SK-N-SH treated with all-trans-retinoic acid at 6 μM for 48 hours (cell line): ENCODE results near the gene CARD14.

Experiments used
- ATAC-seq: fragments of 200-7000 bp; cut with Tn5 transposase; 3 replicates; pipeline ENCODE4 v1.9.1; 2020; ENCODE audit warnings: mild to moderate bottlenecking, moderate library complexity
- ARNTL ChIP-seq: fragments of 450-650 bp; formaldehyde crosslinking; IDR thresholded peaks from 2 replicates; pipeline ENCODE4 v1.5.0; 2020; ENCODE audit warnings: low read depth, mild to moderate bottlenecking, moderate library complexity, borderline replicate concordance
- BACH2 ChIP-seq: fragments of 250-450 bp; sonication (Bioruptor Pico); IDR thresholded peaks from 2 replicates; pipeline ENCODE4 v1.9.0; 2021; ENCODE audit warnings: mild to moderate bottlenecking, borderline replicate concordance
- CSRNP3 ChIP-seq: fragments of 250-450 bp; sonication (Bioruptor Pico); IDR thresholded peaks from 2 replicates; pipeline ENCODE4 v1.5.1; 2021; ENCODE audit warnings: mild to moderate bottlenecking, moderate library complexity
- ESRRG ChIP-seq: fragments of 250-450 bp; sonication (Bioruptor Pico); IDR thresholded peaks from 2 replicates; pipeline ENCODE4 v1.6.1; 2021; ENCODE audit warnings: mild to moderate bottlenecking
- GLIS3 ChIP-seq: fragments of 250-450 bp; sonication (Bioruptor Pico); IDR thresholded peaks from 2 replicates; pipeline ENCODE4 v1.5.0; 2020; ENCODE audit warnings: mild to moderate bottlenecking, moderate library complexity
- ISL1 ChIP-seq: fragments of 250-450 bp; sonication (Bioruptor Pico); IDR thresholded peaks from 2 replicates; pipeline ENCODE4 v2.1.2; 2022; ENCODE audit warnings: mild to moderate bottlenecking, moderate library complexity
- OSR1 ChIP-seq: fragments of 250-450 bp; sonication (Bioruptor Pico); IDR thresholded peaks from 2 replicates; pipeline ENCODE4 v1.8.0; 2022; ENCODE audit warnings: moderate library complexity, mild to moderate bottlenecking, inconsistent platforms
- POU6F1 ChIP-seq: fragments of 250-450 bp; sonication (Bioruptor Pico); IDR thresholded peaks from 2 replicates; pipeline ENCODE4 v1.8.0; 2021; ENCODE audit warnings: low read depth, mild to moderate bottlenecking, moderate library complexity, borderline replicate concordance
- RARB ChIP-seq: fragments of 250-450 bp; sonication (Bioruptor Pico); IDR thresholded peaks from 2 replicates; pipeline ENCODE4 v1.8.0; 2021; ENCODE audit warnings: mild to moderate bottlenecking, moderate library complexity
- SNAI2 ChIP-seq: fragments of 250-450 bp; sonication (Bioruptor Pico); IDR thresholded peaks from 2 replicates; pipeline ENCODE4 v1.5.0; 2020; ENCODE audit warnings: mild to moderate bottlenecking, moderate library complexity
- TOX ChIP-seq: fragments of 250-450 bp; sonication (Bioruptor Pico); IDR thresholded peaks from 2 replicates; pipeline ENCODE4 v1.8.0; 2021; ENCODE audit warnings: mild to moderate bottlenecking, moderate library complexity, borderline replicate concordance
- TSHZ2 ChIP-seq: fragments of 250-450 bp; sonication (Bioruptor Pico); IDR thresholded peaks from 2 replicates; pipeline ENCODE4 v1.5.0; 2020; ENCODE audit warnings: mild to moderate bottlenecking, moderate library complexity
- ZC3H10 ChIP-seq: fragments of 250-450 bp; sonication (Bioruptor Pico); IDR thresholded peaks from 2 replicates; pipeline ENCODE4 v1.5.1; 2021; ENCODE audit warnings: mild to moderate bottlenecking, moderate library complexity
- ZFP30 ChIP-seq: fragments of 450-650 bp; formaldehyde crosslinking; IDR thresholded peaks from 2 replicates; pipeline ENCODE4 v1.5.0; 2022; ENCODE audit warnings: mild to moderate bottlenecking, moderate library complexity
- ZNF565 ChIP-seq: fragments of 450-650 bp; formaldehyde crosslinking; conservative IDR thresholded peaks from 2 replicates; pipeline ENCODE4 v1.5.0; 2020; ENCODE audit warnings: low read depth, mild to moderate bottlenecking, moderate library complexity
- ZNF70 ChIP-seq: fragments of 450-650 bp; formaldehyde crosslinking; IDR thresholded peaks from 2 replicates; pipeline ENCODE4 v1.5.0; 2020; ENCODE audit warnings: mild to moderate bottlenecking, moderate library complexity
- TF ChIP-seq, protein P1 (sequence below): fragments of 250-450 bp; sonication (Bioruptor Pico); IDR thresholded peaks from 2 replicates; pipeline ENCODE4 v1.8.0; 2020; ENCODE audit warnings: mild to moderate bottlenecking, moderate library complexity, borderline replicate concordance
- TF ChIP-seq, protein P2 (sequence below): fragments of 250-450 bp; sonication (Bioruptor Pico); IDR thresholded peaks from 2 replicates; pipeline ENCODE4 v1.5.1; 2020; ENCODE audit warnings: low read depth, mild to moderate bottlenecking, moderate library complexity

Gene CARD14

GRCh38 chr17:80212109-80212508, 42.3 kb downstream of the CARD14 start:
- ATAC-seq: no peak

DNA sequence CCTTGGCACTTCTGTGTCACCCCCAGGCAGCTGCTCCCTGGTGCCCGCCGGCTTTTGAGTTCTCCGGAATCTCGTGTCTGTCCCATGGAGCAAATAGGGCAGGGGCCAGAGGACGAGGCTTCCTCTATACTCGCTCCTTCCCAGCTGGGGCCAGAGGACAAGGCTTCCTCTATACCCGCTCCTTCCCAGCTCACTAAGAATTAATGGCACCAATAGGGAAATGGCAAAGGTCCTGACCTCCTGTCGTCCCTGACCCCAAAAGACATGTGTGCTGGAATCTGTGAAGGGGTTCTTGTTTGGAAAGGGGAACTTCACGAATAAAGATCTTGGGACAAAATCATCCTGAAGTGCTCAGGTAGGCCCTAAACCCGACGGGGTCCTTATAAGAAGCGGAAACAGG, 42.7 kb downstream of the CARD14 start:
- no peak for TF ChIP-seq RARB
- TF ChIP-seq ZFP30 (CRISPR knock-in tag): no peak
- ATAC-seq: no peak

More at GRCh38 chr17:80212109-80212508, 42.3 kb downstream of the CARD14 start:
- TF ChIP-seq ISL1 (CRISPR knock-in tag): no peak
- TF ChIP-seq POU6F1 (CRISPR knock-in tag): no peak
- no peak for TF ChIP-seq ZNF565 (CRISPR knock-in tag)
- TF ChIP-seq CSRNP3 (CRISPR knock-in tag): no peak
- no peak for TF ChIP-seq ZC3H10 (CRISPR knock-in tag)
- TF ChIP-seq ARNTL (CRISPR knock-in tag): no peak
- no peak for TF ChIP-seq ZNF70 (CRISPR knock-in tag)

- no peak for ATAC-seq
- TF ChIP-seq TOX (CRISPR knock-in tag) (no peak), POU6F1 (CRISPR knock-in tag) (no peak), BACH2 (CRISPR knock-in tag) (no peak), ESRRG (CRISPR knock-in tag) (no peak), SNAI2 (CRISPR knock-in tag) (no peak), GLIS3 (CRISPR knock-in tag) (no peak), TSHZ2 (CRISPR knock-in tag) (no peak), ZNF565 (CRISPR knock-in tag) (no peak), CSRNP3 (CRISPR knock-in tag) (no peak), ZC3H10 (CRISPR knock-in tag) (no peak), OSR1 (CRISPR knock-in tag) (no peak)
- TF ChIP-seq, protein P1, sequence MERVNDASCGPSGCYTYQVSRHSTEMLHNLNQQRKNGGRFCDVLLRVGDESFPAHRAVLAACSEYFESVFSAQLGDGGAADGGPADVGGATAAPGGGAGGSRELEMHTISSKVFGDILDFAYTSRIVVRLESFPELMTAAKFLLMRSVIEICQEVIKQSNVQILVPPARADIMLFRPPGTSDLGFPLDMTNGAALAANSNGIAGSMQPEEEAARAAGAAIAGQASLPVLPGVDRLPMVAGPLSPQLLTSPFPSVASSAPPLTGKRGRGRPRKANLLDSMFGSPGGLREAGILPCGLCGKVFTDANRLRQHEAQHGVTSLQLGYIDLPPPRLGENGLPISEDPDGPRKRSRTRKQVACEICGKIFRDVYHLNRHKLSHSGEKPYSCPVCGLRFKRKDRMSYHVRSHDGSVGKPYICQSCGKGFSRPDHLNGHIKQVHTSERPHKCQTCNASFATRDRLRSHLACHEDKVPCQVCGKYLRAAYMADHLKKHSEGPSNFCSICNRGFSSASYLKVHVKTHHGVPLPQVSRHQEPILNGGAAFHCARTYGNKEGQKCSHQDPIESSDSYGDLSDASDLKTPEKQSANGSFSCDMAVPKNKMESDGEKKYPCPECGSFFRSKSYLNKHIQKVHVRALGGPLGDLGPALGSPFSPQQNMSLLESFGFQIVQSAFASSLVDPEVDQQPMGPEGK (CRISPR knock-in tag): no peak
- TF ChIP-seq, protein P2, sequence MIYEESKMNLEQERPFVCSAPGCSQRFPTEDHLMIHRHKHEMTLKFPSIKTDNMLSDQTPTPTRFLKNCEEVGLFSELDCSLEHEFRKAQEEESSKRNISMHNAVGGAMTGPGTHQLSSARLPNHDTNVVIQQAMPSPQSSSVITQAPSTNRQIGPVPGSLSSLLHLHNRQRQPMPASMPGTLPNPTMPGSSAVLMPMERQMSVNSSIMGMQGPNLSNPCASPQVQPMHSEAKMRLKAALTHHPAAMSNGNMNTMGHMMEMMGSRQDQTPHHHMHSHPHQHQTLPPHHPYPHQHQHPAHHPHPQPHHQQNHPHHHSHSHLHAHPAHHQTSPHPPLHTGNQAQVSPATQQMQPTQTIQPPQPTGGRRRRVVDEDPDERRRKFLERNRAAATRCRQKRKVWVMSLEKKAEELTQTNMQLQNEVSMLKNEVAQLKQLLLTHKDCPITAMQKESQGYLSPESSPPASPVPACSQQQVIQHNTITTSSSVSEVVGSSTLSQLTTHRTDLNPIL (CRISPR knock-in tag): no peak
- TF ChIP-seq, all 23 proteins: peak for 0
Measured at GRCh38 chr17:80212962-80213642, 43.3 kb downstream of the CARD14 start.
